Cortex of kidney (tissue), 1 donor: ENCODE measurements around the gene PABPN1L.

ENCODE experiments used
- DNase-seq: peaks from one replicate; lab custom pipeline; 2025; lab: John Stamatoyannopoulos, UW

Gene PABPN1L

DNA sequence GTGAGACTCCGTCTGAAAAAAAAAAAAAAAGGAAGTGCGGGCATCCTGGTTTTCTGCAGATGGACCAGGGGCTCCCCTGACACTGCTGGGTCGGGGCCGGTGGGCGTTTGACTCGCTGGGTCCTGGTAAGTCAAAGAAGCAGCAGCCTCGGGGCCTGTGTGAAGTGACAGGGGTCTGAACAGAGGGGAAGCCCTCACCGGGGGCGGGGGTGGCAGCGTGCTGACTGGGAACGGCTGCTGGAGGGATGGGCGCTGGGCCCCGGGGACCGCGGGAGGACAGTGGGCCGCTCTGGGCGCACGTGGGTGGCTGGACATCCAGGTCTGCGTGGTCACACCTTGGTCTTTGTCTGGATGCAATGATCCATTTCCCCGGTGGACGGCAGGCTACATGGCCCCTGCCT, 17.9 kb downstream of the PABPN1L start:
- DNase-seq = no peak

DNA sequence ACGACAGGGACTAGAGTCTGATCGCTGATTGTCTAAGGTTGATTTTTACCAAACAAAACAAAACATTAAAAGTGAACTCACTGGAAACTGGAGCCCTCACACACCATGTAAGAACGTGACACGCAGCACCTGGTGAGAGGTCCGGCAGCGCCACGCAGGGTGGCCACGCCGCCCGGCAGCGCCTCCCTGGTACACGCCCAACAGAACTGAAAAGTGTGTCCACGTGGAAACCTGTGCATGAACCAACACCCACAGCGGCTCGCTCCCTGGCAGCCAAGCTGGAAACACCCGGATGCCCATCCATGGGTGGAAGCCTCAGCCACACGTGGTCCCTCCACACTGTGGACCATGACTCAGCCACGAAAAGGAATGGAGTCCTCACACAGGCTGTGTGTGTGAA, 18.8 kb downstream of the PABPN1L start:
- no peak for DNase-seq

DNA sequence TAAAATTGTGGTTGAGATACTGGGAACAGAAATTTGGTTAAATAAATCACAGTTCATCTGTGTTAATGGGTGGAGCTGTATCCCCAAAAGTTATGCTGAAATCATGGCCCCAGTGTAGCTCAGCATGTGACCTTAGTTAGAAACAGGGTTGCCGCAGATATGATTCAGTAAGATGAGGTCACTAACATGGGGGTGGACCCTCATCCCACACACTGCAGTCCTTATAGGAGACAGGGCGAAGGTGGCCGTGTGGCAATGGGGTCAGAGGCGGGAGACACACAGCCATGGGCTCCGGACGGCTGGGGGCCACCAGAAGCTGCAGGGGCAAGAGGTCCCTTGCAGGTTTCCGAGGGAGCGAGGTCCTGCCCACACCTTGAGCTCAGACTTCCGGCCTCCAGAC, 20.4 kb downstream of the PABPN1L start:
- no peak for DNase-seq

DNA sequence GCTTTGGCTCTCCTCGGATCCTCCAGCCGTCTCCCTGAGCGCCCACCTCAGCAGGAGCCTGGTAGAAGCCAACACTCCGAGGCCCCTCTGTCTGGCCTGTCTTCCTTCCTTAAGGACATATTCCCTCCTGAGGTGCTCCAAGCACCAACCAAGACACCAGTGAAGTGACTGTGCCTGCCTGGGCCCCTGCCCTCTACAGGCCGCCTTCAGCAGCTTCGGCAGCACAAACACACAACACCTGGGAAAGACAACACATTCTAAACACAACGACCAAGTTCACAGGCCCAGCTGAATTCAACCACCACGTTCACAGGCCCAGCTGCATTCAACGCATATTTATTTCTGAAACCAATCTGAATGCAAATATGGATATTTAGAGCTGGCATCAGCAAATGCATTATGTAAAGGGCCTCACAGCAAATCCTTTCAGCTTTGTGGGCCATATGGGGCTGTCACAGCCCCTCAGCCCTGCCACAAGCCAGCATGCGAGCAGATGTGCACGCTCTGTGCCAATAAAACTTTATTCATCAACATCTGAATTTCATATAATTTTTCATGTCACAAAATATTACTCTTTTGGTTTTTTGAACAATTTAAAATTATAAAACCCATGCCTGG, 21.9 kb downstream of the PABPN1L start:
- no peak for DNase-seq

DNA sequence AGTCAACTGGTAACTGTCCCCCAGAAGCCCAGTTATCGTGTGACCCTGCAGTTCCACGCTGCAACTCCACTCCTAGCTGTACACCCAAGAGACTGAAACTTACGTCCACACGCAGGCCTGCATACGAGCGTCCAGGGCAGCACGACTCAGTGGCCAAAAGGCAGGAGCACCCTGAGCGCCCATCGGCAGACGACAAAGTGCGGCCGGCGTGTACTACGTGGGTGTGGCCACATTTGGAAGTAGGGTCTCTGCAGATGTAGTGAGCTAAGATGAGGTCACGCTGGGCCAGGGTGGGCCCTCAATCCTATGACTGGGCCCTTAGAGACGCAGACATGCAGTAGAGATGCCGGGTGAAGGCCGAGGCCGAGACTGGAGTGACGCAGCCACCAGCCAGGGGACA, 23.2 kb downstream of the PABPN1L start:
- DNase-seq = no peak

DNA sequence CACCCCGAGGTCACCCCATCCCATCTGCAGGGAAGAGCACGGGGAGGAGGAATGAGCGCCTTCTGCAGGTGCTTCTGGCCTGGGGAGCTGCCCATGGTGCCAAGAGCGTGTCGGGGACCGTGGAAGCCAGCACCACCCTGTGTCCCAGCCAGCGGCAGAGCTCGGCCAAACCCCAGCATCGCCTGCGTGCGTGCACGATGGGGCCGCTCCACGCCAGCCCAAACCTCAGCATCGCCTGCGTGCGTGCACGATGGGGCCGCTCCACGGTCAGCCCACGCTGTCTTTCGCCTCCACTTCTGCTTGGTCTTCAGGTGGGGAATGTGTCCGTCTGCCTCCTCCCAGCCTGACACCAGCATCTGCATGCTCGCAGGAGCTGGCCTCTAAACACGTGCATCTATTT, 23.7 kb downstream of the PABPN1L start:
- no peak for DNase-seq

DNA sequence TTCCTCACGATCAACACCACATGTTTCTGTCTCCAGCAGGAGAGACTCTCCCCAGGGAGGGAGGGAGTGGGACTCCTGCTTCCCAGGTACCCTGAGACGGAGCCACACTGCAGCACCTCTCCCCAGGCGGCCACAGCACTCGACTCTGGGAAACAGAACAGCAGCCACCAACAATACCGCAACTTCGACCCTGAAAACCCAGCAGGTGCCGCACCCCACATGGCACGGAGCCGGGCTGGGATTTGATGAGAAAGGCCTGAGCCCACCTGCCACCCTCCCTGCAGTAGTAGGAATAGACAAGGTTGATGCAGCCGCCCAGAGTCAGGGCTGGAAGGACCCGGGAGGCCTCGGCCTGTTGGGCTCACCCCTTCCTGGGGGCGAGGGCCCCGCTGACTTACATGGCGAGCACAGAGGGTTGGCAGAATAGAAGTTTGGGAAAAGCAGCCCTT, 24.1 kb downstream of the PABPN1L start:
- DNase-seq = no peak

DNA sequence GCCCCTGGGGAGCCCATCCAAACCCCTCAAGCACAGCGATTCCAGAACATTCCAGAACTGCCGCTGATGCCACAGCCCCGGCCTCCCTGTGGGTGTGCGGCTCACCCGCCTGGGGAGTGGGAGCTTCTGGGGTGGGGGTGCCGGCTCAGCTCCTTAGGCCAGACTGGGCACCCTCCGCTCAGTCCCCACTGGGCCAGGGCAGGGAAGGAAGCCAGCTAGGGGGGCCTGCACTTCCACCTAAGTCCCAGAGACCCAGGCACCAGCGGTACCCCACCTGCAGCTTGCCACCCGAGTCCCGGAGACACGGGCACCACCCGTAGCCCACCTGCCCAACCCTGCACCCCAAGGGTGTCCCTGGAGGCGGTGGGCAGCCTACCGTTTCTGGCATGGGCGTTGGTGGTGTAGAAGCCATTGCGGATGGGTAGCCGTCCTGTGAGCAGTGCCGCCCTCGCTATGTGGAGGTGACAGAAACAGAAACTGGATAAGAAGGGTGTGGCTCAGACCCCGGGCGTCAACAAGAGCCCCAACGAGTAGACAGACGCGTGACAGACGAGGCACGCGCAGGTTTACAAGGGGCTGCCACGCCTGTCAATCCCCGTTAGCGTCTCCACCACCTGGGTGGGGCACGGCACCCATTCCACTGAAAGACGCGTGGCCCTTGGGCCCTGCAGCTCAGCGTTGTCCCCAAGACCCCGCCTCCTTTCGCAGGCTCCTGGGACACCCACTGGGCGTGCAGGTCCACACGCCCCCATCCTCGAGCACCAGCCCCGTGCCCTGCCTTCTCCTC, 24.7 kb downstream of the PABPN1L start:
- no peak for DNase-seq

DNA sequence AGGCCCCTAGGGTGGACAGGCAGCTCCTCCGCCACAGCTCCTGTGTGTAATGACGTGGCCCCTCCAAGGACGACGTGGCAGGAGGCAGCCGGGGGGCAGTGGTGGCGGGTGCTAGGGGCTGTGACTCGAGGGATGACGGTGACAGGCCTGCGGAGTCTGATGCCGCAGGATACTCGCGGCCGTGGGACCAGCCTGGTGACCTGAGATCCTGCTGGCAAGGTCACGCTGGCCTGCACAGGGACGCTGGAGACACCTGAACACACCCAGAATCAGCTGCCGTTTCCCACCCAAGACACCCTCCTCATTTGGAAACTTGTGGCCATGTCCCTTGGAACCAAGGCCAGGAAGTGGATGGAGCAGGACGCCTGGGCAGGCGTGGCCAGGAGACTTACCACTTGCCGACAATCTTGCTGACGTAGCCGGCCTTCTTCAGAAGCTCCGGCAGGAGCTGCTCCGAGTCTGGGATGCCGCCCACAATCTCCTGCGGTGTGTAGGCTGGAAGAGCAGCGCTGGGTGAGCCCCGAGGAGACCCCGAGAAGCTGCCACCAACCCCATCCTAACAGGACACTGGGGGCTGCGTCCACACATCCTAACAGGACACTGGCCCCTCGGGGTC, 25.8 kb downstream of the PABPN1L start:
- DNase-seq = no peak

DNA sequence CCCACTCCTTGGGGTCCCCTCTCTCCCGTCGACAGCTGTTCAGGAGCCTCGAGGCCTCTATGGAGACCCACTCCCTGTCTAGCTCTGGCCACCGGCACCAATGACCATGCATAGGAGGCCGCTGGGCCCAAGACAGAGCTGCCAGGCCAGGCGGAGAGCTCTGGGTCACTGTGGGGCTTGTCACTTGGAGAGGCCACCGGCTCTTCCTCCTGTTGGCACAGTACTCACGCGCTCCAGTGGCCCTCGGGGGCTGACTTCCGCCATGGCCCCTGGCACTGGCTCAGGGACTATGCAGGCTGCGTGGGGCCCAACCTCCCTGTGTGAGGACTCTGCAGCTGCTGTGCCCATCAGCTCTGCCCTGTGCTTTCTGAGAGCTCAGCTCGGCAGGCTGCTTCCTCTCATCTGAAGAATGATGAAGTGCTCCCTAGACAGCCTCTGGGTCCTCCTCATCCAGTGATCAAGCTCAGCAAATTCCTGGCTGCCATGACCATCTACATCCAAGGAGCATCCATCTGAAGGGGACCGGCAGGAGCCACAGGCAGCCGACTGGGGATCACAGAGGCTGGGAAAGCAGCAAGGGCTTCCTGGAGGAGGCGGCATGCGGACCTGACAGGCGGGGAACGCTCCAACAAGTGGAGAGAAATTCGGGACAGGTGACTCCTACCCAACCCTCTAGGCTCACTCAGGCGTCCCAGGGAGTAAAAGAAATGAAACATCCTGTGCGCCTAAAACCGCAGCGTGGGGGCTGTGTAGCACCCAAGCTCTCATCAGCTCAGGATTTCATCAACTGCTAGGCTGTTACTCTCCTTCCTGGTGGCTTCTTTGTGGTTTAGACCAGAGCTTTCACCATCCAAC, 26.5 kb downstream of the PABPN1L start:
- no peak for DNase-seq

DNA sequence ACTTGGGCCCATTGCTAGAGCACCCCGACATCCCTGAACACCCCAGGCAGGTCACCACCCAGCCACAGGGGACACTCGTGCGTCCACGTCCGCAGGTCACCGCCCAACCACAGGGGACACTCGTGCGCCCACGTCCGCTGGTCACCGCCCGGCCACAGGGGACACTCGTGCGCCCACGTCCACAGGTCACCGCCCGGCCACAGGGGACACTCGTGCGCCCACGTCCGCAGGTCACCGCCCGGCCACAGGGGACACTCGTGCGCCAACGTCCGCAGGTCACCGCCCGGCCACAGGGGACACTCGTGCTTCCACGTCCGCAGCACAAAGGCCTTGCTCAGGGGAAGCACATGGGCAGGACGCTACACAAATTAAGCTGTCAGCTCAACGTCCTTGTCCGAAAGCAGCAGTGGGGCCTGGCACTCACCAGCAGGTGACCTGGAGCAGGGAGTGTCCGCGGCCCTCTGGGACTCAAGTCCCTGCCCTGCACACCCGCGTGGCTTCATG, 27.4 kb downstream of the PABPN1L start:
- DNase-seq = no peak

DNA sequence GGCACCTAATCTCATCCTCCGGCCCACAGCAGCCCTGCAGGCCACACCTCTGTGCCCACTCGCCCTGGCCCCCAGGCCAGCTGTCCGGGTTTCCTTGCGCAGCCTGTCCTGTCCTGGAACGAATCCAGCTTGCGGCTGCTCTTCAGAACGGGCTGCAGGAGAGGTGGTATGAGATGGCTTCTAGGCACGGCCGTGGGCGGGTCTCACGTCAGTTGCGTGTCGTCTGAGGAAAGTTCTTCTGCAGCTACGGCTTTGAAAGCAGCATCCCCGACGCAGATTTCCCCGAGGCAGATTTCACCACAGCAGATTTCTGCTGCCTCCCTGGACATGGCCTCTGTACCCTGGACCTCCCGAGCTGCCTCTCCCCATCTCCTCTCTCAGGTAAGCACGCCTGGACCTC, 27.9 kb downstream of the PABPN1L start:
- no peak for DNase-seq

DNA sequence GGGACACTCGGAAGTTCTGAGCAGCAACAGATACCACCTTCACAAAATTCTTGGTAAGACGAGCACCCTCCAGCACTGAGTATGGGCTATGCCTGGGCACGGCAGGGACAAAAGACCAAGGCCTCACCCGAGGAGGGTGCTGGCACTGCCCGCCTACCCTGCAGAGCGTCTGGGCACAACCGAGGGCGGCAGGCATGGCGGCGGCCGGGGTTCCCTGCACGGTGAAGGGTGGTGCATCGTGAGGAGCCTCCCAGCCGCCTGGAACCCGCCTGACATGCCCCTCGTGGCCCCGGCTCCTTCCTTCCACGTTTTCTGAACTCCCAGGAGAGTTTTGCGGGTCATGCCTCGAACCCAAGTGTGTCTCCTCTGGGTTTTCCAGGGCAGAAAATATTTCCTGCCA, 28.7 kb downstream of the PABPN1L start:
- DNase-seq = no peak

DNA sequence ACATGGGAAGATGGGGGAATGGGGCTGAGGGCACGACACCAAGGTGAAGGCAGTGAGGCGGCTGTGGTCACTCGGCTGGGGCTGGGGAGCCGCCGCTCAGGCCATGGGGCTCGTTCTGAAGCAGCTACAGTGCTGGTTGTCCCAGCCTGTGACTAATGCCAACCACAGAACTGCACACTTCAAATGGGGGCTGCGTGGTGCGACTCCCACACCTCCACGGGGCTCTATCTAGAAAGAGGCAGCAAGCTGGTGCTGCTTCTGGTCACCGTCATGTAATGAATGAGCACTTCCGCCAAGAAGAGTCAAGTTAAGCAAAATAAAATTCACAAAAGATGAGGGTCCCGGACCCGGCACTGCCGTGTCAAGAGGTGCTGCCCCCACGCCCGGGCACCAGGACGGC, 29.7 kb downstream of the PABPN1L start:
- no peak for DNase-seq

DNA sequence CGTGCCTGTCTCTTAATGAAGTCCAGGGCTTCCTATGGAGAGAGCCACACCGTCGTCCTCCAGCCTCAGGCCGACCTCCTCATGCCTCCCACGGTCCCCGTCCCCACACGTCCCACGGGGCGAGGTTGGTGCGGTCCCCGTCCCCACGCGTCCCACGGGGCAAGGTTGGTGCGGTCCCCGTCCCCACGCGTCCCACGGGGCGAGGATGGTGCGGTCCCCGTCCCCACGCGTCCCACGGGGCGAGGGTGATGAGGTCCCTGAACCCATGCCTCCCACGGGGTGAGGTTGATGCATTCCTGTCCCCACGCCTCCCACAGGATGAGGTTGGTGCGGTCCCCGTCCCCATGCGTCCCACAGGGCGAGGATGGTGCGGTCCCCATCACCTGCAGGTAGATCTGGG, 30.6 kb downstream of the PABPN1L start:
- DNase-seq = no peak

DNA sequence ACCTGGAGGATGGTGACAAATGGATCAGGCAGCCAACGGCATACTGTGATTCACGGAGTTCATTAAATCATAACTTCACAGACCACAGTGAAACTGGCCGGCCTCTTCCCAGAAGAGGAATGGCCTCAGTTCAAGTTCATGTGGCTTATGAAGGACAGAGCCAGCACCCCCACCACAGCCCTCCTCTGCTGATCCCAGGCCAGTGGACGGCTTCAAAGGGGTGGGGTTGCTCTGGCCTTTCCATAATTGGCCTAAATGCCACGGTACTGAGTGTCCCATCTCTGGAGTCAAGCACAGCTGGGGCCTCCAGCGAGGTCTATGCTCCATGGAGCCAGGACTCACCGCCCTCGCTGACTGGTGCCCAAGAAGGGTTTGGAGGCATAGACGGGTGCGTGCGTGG, 31.1 kb downstream of the PABPN1L start:
- DNase-seq = no peak

DNA sequence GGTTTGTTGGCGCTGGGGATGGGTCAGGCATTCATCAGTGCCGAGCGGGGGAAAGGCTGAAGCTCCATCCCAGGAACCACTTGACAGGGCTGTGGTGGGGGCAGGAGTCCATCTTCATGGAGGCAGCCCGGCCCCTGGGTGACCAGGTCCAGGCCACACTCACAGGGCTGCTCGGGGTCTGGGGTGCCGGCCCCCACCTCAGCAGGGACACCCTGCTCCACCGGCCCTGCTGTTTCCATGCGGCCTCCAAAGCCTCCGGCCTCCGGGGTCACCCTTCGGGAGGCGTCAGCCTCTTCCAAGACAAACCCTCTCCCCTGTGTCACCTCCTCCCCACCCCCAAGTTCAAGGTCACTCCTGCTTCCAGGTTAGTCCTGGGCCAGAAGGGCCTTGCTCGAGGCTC, 31.8 kb downstream of the PABPN1L start:
- DNase-seq = no peak

DNA sequence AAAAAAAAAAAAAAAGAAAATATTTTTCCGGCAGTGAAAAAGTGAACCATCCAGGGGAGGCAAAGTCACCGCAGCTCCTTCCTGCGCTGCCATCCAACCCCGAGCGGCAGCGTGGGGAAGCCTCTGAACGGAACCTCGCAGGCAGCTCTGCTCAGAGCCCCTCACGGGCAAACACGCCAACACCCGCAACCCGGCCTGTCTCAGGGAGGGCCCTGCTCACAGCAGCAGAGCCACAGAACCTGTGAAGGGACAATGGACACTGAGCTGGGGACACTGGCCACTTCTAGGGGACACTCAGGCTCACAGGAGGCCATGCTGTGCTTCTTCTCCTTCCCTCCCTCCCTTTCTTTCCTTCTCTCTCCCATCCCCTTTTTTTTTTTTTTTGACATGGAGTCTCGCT, 33.4 kb downstream of the PABPN1L start:
- no peak for DNase-seq

DNA sequence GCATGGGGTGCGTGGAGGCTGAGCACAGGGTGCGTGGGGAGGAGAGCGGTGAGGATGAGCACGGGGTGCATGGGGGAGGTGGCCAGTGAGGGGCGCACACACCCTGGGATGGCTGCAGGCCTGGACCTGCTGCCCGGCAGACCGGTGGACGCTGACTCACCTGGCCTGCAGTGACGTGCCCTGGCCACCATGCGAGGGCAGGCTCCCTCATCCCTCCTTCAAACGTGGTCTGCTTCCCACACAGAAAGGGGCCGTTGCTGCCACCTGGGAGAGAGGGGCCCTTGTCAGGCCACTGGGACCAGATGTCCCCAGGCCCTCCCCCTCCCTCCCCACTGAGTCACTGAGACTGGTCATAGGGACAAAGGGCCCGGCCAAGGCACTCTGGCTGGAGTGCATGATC, 34.6 kb downstream of the PABPN1L start:
- no peak for DNase-seq

DNA sequence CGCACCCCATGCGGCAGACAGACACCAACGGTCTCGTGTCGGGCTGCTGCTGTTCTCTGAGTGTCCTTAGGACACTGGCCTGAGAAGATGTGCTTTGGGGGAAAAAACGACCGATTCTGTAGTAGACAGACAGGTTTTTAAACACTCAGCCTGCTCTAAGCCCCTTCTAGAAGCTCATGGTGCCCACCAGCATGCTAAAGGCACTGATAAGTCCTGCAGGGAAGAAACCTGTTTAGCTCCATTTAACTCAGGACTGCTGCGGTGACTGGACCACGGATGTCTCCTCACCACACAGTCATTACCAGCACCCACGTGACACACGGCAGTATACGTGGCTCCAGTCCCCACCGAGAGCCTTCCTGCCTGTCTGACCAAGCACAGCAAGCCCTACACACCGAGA, 35.7 kb downstream of the PABPN1L start:
- DNase-seq = no peak

DNA sequence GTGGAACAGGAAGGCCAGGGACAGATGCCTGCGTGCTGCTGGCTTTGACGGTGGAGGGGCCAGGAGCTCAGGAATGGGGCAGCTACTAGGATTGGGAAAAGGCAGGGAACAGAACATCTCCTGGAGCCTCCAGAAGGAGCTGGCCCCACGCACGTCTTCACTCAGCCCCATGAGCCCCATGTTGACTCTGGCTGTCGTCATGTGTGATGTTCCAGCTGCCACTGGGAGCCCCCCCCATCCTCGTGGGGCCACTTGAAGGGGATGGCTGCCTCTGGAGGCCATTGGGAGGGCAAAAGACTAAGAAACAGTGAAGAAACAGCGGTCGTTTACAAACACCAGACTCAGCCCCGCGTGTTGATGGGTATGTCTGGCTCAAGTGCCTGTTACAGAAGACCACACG, 36.2 kb downstream of the PABPN1L start:
- no peak for DNase-seq

DNA sequence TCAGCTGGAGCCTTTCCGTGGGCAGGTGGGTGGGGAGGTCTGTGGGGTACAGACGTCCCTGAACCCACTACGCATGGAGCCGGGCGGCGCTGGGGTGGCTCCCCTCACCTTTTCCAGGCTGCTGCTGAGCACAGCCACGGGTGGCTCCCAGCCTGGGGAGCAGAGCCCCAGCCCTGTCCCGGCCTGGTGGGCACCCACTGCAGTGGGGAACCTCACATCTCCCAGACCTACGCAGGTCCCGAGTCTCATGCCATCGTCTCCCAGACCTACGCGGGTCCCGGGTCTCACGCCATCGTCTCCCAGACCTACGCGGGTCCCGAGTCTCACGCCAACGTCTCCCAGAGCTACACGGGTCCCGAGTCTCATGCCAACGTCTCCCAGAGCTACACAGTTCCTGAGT, 37.7 kb downstream of the PABPN1L start:
- DNase-seq = no peak
